MM.1S (cell line): ENCODE results near the gene TTC17.

ENCODE experiments used
- DNase-seq: peaks from one replicate; pipeline ENCODE4 v3.0.0-alpha.2; 2015
- H2AFZ ChIP-seq: fragments of 300-600 bp; sonication (generic); 2 replicates; pipeline ENCODE4 v1.6.0; 2016; ENCODE audit warnings: antibody characterized with exemption, low read length
- H3F3A ChIP-seq: fragments of 300-600 bp; sonication (generic); 2 replicates; pipeline ENCODE4 v1.6.1; 2016; ENCODE audit warnings: mild to moderate bottlenecking, antibody characterized with exemption, low read length, moderate library complexity, mixed read lengths; ENCODE audit not compliant: insufficient read depth
- H3K27ac ChIP-seq: fragments of 300-600 bp; sonication (generic); 2 replicates; pipeline ENCODE4 v1.5.1; 2016; ENCODE audit warnings: mild to moderate bottlenecking, low read length
- H3K27me3 ChIP-seq: fragments of 300-600 bp; sonication (generic); replicated peaks from 2 replicates; pipeline ENCODE4 v1.6.0; 2016; ENCODE audit warnings: low read length; ENCODE audit not compliant: insufficient read depth
- H3K36me3 ChIP-seq: fragments of 300-600 bp; sonication (generic); replicated peaks from 2 replicates; pipeline ENCODE4 v1.6.1; 2016; ENCODE audit warnings: mild to moderate bottlenecking, low read length, mixed read lengths; ENCODE audit not compliant: insufficient read depth
- H3K4me1 ChIP-seq: fragments of 300-600 bp; sonication (generic); 2 replicates; pipeline ENCODE4 v1.6.1; 2016; ENCODE audit warnings: low read length, mixed read lengths
- H3K4me2 ChIP-seq: fragments of 300-600 bp; sonication (generic); 2 replicates; pipeline ENCODE4 v1.6.0; 2016; ENCODE audit warnings: low read depth, low read length
- H3K4me3 ChIP-seq: fragments of 300-600 bp; sonication (generic); 2 replicates; pipeline ENCODE4 v1.5.1; 2016; ENCODE audit warnings: low read length, mixed read lengths
- H3K79me2 ChIP-seq: fragments of 300-600 bp; sonication (generic); 2 replicates; pipeline ENCODE4 v1.6.1; 2016; ENCODE audit warnings: mixed run types, low read length, mixed read lengths
- H3K9ac ChIP-seq: fragments of 300-600 bp; sonication (generic); 2 replicates; pipeline ENCODE4 v1.6.1; 2016; ENCODE audit warnings: low read length, mixed read lengths
- H3K9me2 ChIP-seq: fragments of 300-600 bp; sonication (generic); replicated peaks from 2 replicates; pipeline ENCODE4 v1.6.1; 2016; ENCODE audit warnings: mild to moderate bottlenecking, low read length, mixed read lengths; ENCODE audit not compliant: insufficient read depth
- H3K9me3 ChIP-seq: fragments of 300-600 bp; sonication (generic); replicated peaks from 2 replicates; pipeline ENCODE4 v1.6.1; 2016; ENCODE audit warnings: mild to moderate bottlenecking, low read length, mixed read lengths; ENCODE audit not compliant: insufficient read depth
- H4K20me1 ChIP-seq: fragments of 300-600 bp; sonication (generic); 2 replicates; pipeline ENCODE4 v1.6.1; 2016; ENCODE audit warnings: mild to moderate bottlenecking, low read length, moderate library complexity, mixed read lengths; ENCODE audit not compliant: insufficient read depth
- CTCF ChIP-seq: fragments of 300-600 bp; sonication (generic); IDR thresholded peaks from 2 replicates; pipeline ENCODE4 v1.5.1; 2016; ENCODE audit warnings: antibody characterized with exemption, low read length, mixed read lengths
- EZH2 ChIP-seq: fragments of 300-600 bp; sonication (generic); optimal IDR thresholded peaks from 2 replicates; pipeline ENCODE3; 2017; ENCODE audit warnings: low read depth, mild to moderate bottlenecking, antibody characterized with exemption, low read length, mixed read lengths
- EZH2phosphoT487 ChIP-seq: fragments of 300-600 bp; sonication (generic); IDR thresholded peaks from 2 replicates; pipeline ENCODE4 v1.6.1; 2018; ENCODE audit warnings: antibody characterized with exemption, low read length

TTC17 gene

GRCh38 chr11:43403357-43404231 lies 44.9 kb downstream of the TTC17 start:
- peaks cover 14% of the 10 kb centered on the region; the same call in 1 of the 2 replicates for H3K4me1 ChIP-seq
- peaks cover 13% of the 10 kb centered on the region for H3K36me3 ChIP-seq
- no peak overlapping the region for H3K4me2 ChIP-seq
- DNase-seq: no peak
- H3K9me2 ChIP-seq: no peaks in the 10 kb centered on the region
- no peaks in the 10 kb centered on the region for H3K27me3 ChIP-seq
- no peaks in the 10 kb centered on the region for H3F3A ChIP-seq
- no peak overlapping the region for H2AFZ ChIP-seq
- TF ChIP-seq EZH2phosphoT487: no peak
- no peak for TF ChIP-seq EZH2
- no peak for TF ChIP-seq CTCF
- H3K27ac ChIP-seq: no peak overlapping the region
- H3K9ac ChIP-seq: no peak overlapping the region
- no peak overlapping the region for H3K4me3 ChIP-seq
- no peaks in the 10 kb centered on the region for H3K9me3 ChIP-seq
- H4K20me1 ChIP-seq: no peaks in the 10 kb centered on the region
- H3K79me2 ChIP-seq: no peaks in the 10 kb centered on the region

- Histone ChIP-seq H4K20me1 (no peaks in the 10 kb centered on the region), H3K36me3 (peaks cover 13% of the 10 kb centered on the region), H3K79me2 (no peaks in the 10 kb centered on the region), H3K4me3 (no peak overlapping the region), H3F3A (no peaks in the 10 kb centered on the region), H3K4me1 (peaks cover 14% of the 10 kb centered on the region; the same call in 1 of the 2 replicates), H3K4me2 (no peak overlapping the region), H3K27me3 (no peaks in the 10 kb centered on the region), H3K9me2 (no peaks in the 10 kb centered on the region), H3K9me3 (no peaks in the 10 kb centered on the region), H2AFZ (no peak overlapping the region), H3K27ac (no peak overlapping the region), H3K9ac (no peak overlapping the region)
- DNase-seq: no peak
- TF ChIP-seq CTCF (no peak), EZH2phosphoT487 (no peak), EZH2 (no peak)
Measured at GRCh38 chr11:43404406-43404805, 45.7 kb downstream of the TTC17 start.

- H3K36me3 ChIP-seq: peaks cover 13% of the 10 kb centered on the region
- H4K20me1 ChIP-seq: no peaks in the 10 kb centered on the region
- no peaks in the 10 kb centered on the region for H3K9me2 ChIP-seq
- no peak overlapping the region for H2AFZ ChIP-seq
- H3K4me3 ChIP-seq: no peak overlapping the region
- H3K4me2 ChIP-seq: no peak overlapping the region
- H3K4me1 ChIP-seq: peaks cover 14% of the 10 kb centered on the region; the same call in 1 of the 2 replicates
- H3K9me3 ChIP-seq: no peaks in the 10 kb centered on the region
- no peaks in the 10 kb centered on the region for H3K79me2 ChIP-seq
- TF ChIP-seq EZH2phosphoT487 (no peak), EZH2 (no peak), CTCF (no peak)
- H3F3A ChIP-seq: no peaks in the 10 kb centered on the region
- H3K9ac ChIP-seq: no peak overlapping the region
- no peak for DNase-seq
- H3K27me3 ChIP-seq: no peaks in the 10 kb centered on the region
- no peak overlapping the region for H3K27ac ChIP-seq
Measured at GRCh38 chr11:43404836-43405479, 46.2 kb downstream of the TTC17 start.
